H9 (cell line): ENCODE results near the gene SEC23A. TPM values are rescaled to one million over a fixed set of nuclear protein-coding genes. Genes with fewer than 3 reads are reported as not detected.
A peak's percentile ranks its signal among the peaks of the same experiment; 100 is the strongest.
"Not testable (repeated sequence)": the region's sequence is repeated elsewhere in the genome, so short reads cannot be mapped to it uniquely, and the experiment has no call there.

Source experiments
- DNase-seq: peaks from one replicate; pipeline ENCODE4 v3.0.0-alpha.2; 2017
- H2AFZ ChIP-seq: one replicate; pipeline ENCODE4 v1.6.1; 2013; ENCODE audit warnings: mild to moderate bottlenecking, low read length, control low read depth, moderate library complexity
- H2AK5ac ChIP-seq: 2 replicates; pipeline ENCODE4 v1.6.1; 2013; ENCODE audit warnings: low read length, control low read depth, mixed read lengths; ENCODE audit not compliant: insufficient read length
- H2BK120ac ChIP-seq: one replicate; pipeline ENCODE4 v1.6.1; 2013; ENCODE audit warnings: low read depth, mild to moderate bottlenecking, low read length, control low read depth, inconsistent platforms; ENCODE audit not compliant: poor library complexity, severe bottlenecking
- H2BK12ac ChIP-seq: 2 replicates; pipeline ENCODE4 v1.6.1; 2013; ENCODE audit warnings: low read length, control low read depth, mixed read lengths, low read depth; ENCODE audit not compliant: insufficient read length
- H2BK15ac ChIP-seq: 2 replicates; pipeline ENCODE4 v1.6.1; 2013; ENCODE audit warnings: low read depth, low read length, control low read depth
- H2BK20ac ChIP-seq: one replicate; pipeline ENCODE4 v1.6.1; 2013; ENCODE audit warnings: low read depth, mild to moderate bottlenecking, low read length, control low read depth, inconsistent platforms; ENCODE audit not compliant: poor library complexity, severe bottlenecking
- H2BK5ac ChIP-seq: 2 replicates; pipeline ENCODE4 v1.6.1; 2013; ENCODE audit warnings: low read length, control low read depth, mixed read lengths; ENCODE audit not compliant: insufficient read length
- H3K14ac ChIP-seq: 2 replicates; pipeline ENCODE4 v1.6.1; 2013; ENCODE audit warnings: low read length, control low read depth; ENCODE audit not compliant: insufficient read depth
- H3K18ac ChIP-seq: 2 replicates; pipeline ENCODE4 v1.6.1; 2013; ENCODE audit warnings: low read depth, mild to moderate bottlenecking, mixed read lengths, low read length, control low read depth; ENCODE audit not compliant: insufficient read length
- H3K23ac ChIP-seq: 2 replicates; pipeline ENCODE4 v1.6.1; 2013; ENCODE audit warnings: low read length, control low read depth, mixed read lengths, low read depth; ENCODE audit not compliant: insufficient read length
- H3K23me2 ChIP-seq: 2 replicates; pipeline ENCODE4 v1.6.1; 2013; ENCODE audit warnings: low read depth, mild to moderate bottlenecking, mixed read lengths, low read length, control low read depth; ENCODE audit not compliant: insufficient read length, poor library complexity, severe bottlenecking
- H3K27ac ChIP-seq: 2 replicates; pipeline ENCODE4 v1.5.1; 2013; ENCODE audit warnings: low read length, control low read depth, mixed read lengths, low read depth; ENCODE audit not compliant: insufficient read length
- H3K27me3 ChIP-seq: 2 replicates; pipeline ENCODE4 v1.6.1; 2013; ENCODE audit warnings: low read length, control low read depth, inconsistent platforms; ENCODE audit not compliant: insufficient read depth
- H3K4ac ChIP-seq: 2 replicates; pipeline ENCODE4 v1.6.1; 2013; ENCODE audit warnings: low read depth, mild to moderate bottlenecking, control low read depth, inconsistent platforms, low read length, moderate library complexity
- H3K4me1 ChIP-seq: 2 replicates; pipeline ENCODE4 v1.6.1; 2013; ENCODE audit warnings: low read length, control low read depth, inconsistent platforms; ENCODE audit not compliant: insufficient read depth
- H3K4me2 ChIP-seq: 2 replicates; pipeline ENCODE4 v1.6.1; 2013; ENCODE audit warnings: low read length, control low read depth, mixed read lengths; ENCODE audit not compliant: insufficient read length, insufficient read depth
- H3K56ac ChIP-seq: 2 replicates; pipeline ENCODE4 v1.6.1; 2013; ENCODE audit warnings: low read depth, mild to moderate bottlenecking, mixed read lengths, low read length, control low read depth; ENCODE audit not compliant: insufficient read length
- H3K79me1 ChIP-seq: 2 replicates; pipeline ENCODE4 v1.6.1; 2013; ENCODE audit warnings: low read depth, mild to moderate bottlenecking, moderate library complexity, low read length, control low read depth, inconsistent platforms; ENCODE audit not compliant: insufficient read depth, poor library complexity, severe bottlenecking
- H3K79me2 ChIP-seq: 2 replicates; pipeline ENCODE4 v1.6.1; 2013; ENCODE audit warnings: low read length, control low read depth, inconsistent platforms; ENCODE audit not compliant: insufficient read depth
- H3K9ac ChIP-seq: 2 replicates; pipeline ENCODE4 v1.6.1; 2013; ENCODE audit warnings: low read length, control low read depth, mixed read lengths; ENCODE audit not compliant: insufficient read length; ENCODE audit errors: extremely low read depth
- H3K9me3 ChIP-seq: one replicate; pipeline ENCODE4 v1.6.1; 2013; ENCODE audit warnings: low read depth, low read length, inconsistent platforms; ENCODE audit not compliant: control insufficient read depth
- H3T11ph ChIP-seq: one replicate; pipeline ENCODE4 v1.6.1; 2013; ENCODE audit warnings: mild to moderate bottlenecking, low read length, control low read depth, inconsistent platforms
- H4K20me1 ChIP-seq: one replicate; pipeline ENCODE4 v1.6.1; 2013; ENCODE audit not compliant: control insufficient read depth, insufficient read length, insufficient read depth
- H4K5ac ChIP-seq: 2 replicates; pipeline ENCODE4 v1.6.1; 2013; ENCODE audit warnings: low read depth, mild to moderate bottlenecking, mixed read lengths, low read length, control low read depth; ENCODE audit not compliant: insufficient read length
- H4K8ac ChIP-seq: replicated peaks from 2 replicates; pipeline ENCODE4 v1.6.1; 2013; ENCODE audit warnings: low read length, control low read depth, mixed read lengths, low read depth; ENCODE audit not compliant: insufficient read length
- H4K91ac ChIP-seq: 2 replicates; pipeline ENCODE4 v1.6.1; 2013; ENCODE audit warnings: low read depth, mild to moderate bottlenecking, moderate library complexity, mixed read lengths, low read length, control low read depth; ENCODE audit not compliant: insufficient read length
- H3K27ac Mint-ChIP-seq, 3 experiments: 2 replicates in 2 of 3; 3 replicates in 1 of 3; pipeline ENCODE4 v1.8.0; 2020 to 2021; ENCODE audit warnings: mixed read lengths in 3 of 3, mild to moderate bottlenecking in 1 of 3, moderate library complexity in 1 of 3
- H3K27me3 Mint-ChIP-seq: 2 replicates; pipeline ENCODE4 v1.8.0; 2021; ENCODE audit warnings: low read depth, mild to moderate bottlenecking, moderate library complexity, mixed read lengths
- H3K36me3 Mint-ChIP-seq, 3 experiments: 2 replicates in 2 of 3; 3 replicates in 1 of 3; pipeline ENCODE4 v1.8.0; 2020 to 2021; ENCODE audit warnings: low read depth in 3 of 3, mixed read lengths in 3 of 3; ENCODE audit not compliant: insufficient read depth in 1 of 3
- H3K4me1 Mint-ChIP-seq, 2 experiments: 2 replicates each; pipeline ENCODE4 v1.8.0; 2020; ENCODE audit warnings: mixed read lengths in 2 of 2
- H3K4me3 Mint-ChIP-seq, 2 experiments: 2 replicates in 1 of 2; 3 replicates in 1 of 2; pipeline ENCODE4 v1.8.0; 2020 to 2021; ENCODE audit warnings: mild to moderate bottlenecking in 2 of 2, mixed read lengths in 2 of 2, moderate library complexity in 1 of 2
- H3K9me3 Mint-ChIP-seq, 2 experiments: 2 replicates in 1 of 2; 3 replicates in 1 of 2; pipeline ENCODE4 v1.8.0; 2020; ENCODE audit warnings: mild to moderate bottlenecking in 2 of 2, mixed read lengths in 2 of 2, moderate library complexity in 1 of 2
- CTCF ChIP-seq: fragments of 200-600 bp; sonication (generic); conservative IDR thresholded peaks from 3 replicates; pipeline ENCODE4 v1.8.0; 2021; ENCODE audit warnings: antibody characterized with exemption, mild to moderate bottlenecking
- WGBS: extraction: QIAGEN DNeasy Blood & Tissue Kit; methylation state at CpG from one replicate; pipeline ENCODE4 v1.1.7; 2013; ENCODE audit warnings: missing lambda C conversion rate, low lambda C conversion rate, mixed read lengths; ENCODE audit not compliant: insufficient read length; ENCODE audit errors: extremely low coverage; 5-methylcytosine and 5-hydroxymethylcytosine counted together
- total RNA-seq: library from RNA; stranded (reverse); gene quantifications from 2 replicates; pipeline ENCODE4 v1.2.1, GENCODE V29; 2021

Gene SEC23A
- total RNA-seq, 1 experiment from 2014 or later: 55.3 TPM

- not testable (repeated sequence) for H4K8ac ChIP-seq, H2BK20ac ChIP-seq, H2BK5ac ChIP-seq, H3K79me1 ChIP-seq, H4K20me1 ChIP-seq, H3K27me3 ChIP-seq, DNase-seq, H2BK120ac ChIP-seq, H2AFZ ChIP-seq, H3K18ac ChIP-seq, H3K4ac ChIP-seq, H3K79me2 ChIP-seq, H3K23ac ChIP-seq, H3K27me3 Mint-ChIP-seq, H2BK12ac ChIP-seq, H4K5ac ChIP-seq, H3K9me3 Mint-ChIP-seq, H3T11ph ChIP-seq, H2BK15ac ChIP-seq, H3K23me2 ChIP-seq, H3K4me1 ChIP-seq, H4K91ac ChIP-seq, H3K9me3 ChIP-seq, H3K27ac ChIP-seq, H2AK5ac ChIP-seq, H3K56ac ChIP-seq
- H3K14ac ChIP-seq: 0 out of 2 replicates have a peak overlapping the region, but pooled peaks have one; percentile 36
- peak overlapping the region; percentile 22 for H3K4me2 ChIP-seq
- peak; percentile 35; the same call in 1 of the 3 replicates for TF ChIP-seq CTCF
- H3K4me1 Mint-ChIP-seq: peaks cover 16 to 19% of the 10 kb centered on the region in 2 experiments
- peak overlapping the region; percentile 45 for H3K9ac ChIP-seq
- peak overlapping the region; percentile 84 to 89 for H3K4me3 Mint-ChIP-seq
- peak overlapping the region in 2 of 3 experiments; percentile 91 to 93; a peak in 5 of 7 replicates for H3K27ac Mint-ChIP-seq
- H3K36me3 Mint-ChIP-seq: peaks cover 0 to 12% (median 2%) of the 10 kb centered on the region in 3 experiments; a peak in 3 of 7 replicates
- no CpG with 5 or more reads among the region's 33 CpGs for WGBS
Observed at GRCh38 chr14:39017096-39018016, 85.7 kb downstream of the SEC23A start.
